Measurements from ENCODE around the gene NOXA1. TPM values are rescaled to one million over a fixed set of nuclear protein-coding genes. Genes with fewer than 3 reads are reported as not detected.
"Not testable (repeated sequence)": the region's sequence is repeated elsewhere in the genome, so short reads cannot be mapped to it uniquely, and the experiment has no call there.

The NOXA1 gene
- total and polyA plus RNA-seq, 4 donors = 1.3 to 3.6 (median 2.4) TPM

GRCh38 chr9:137383784-137384756 lies 39.1 kb upstream of the NOXA1 start:
- WGBS = 95% methylated on average over 39 of the region's 39 CpGs
- Histone ChIP-seq H3K27me3 (ENCODE audit: control insufficient read depth in 4 of 4, insufficient read depth in 4 of 4, low read length in 3 of 4) (no peaks in the 10 kb centered on the region), H3K27ac (ENCODE audit: low read depth in 1 of 2, low read length in 2 of 2) (no peak overlapping the region), H3K4me3 (ENCODE audit: low read depth in 1 of 3, low read length in 3 of 3) (no peak overlapping the region), H3K9ac (ENCODE audit: low read depth in 1 of 2, low read length in 2 of 2) (no peak overlapping the region), H3K36me3 (ENCODE audit: control insufficient read depth in 4 of 4, insufficient read depth in 3 of 4, low read depth in 1 of 4, low read length in 3 of 4) (no peaks in the 10 kb centered on the region), H3K4me1 (ENCODE audit: control insufficient read depth in 4 of 4, insufficient read depth in 4 of 4, low read length in 3 of 4) (peaks cover 3 to 8% (median 5%) of the 10 kb centered on the region in 4 donors), H3K9me3 (ENCODE audit: control insufficient read depth in 4 of 4, low read length in 3 of 4) (no peaks in the 10 kb centered on the region)
- DNase-seq (ENCODE audit: low spot score) = no peak
- no peak for TF ChIP-seq HNF4G (IDR thresholded peaks at IDR 0.05)
- no peak for TF ChIP-seq NR2F2 (IDR thresholded peaks at IDR 0.05)
- TF ChIP-seq RAD21 (IDR thresholded peaks at IDR 0.05) = no peak
- no peak for TF ChIP-seq FOXA2 (IDR thresholded peaks at IDR 0.05)
- no peak for TF ChIP-seq SP1 (IDR thresholded peaks at IDR 0.05)
- no peak for TF ChIP-seq REST (IDR thresholded peaks at IDR 0.05)
- TF ChIP-seq TAF1 (conservative IDR thresholded peaks at IDR 0.05) = no peak
- no peak for TF ChIP-seq HNF4A (conservative IDR thresholded peaks at IDR 0.05)
- TF ChIP-seq FOXA1 (IDR thresholded peaks at IDR 0.05) = no peak
- no peak for TF ChIP-seq JUND (IDR thresholded peaks at IDR 0.05)

GRCh38 chr9:137385061-137385655 lies 38.0 kb upstream of the NOXA1 start:
- H3K4me3 ChIP-seq (ENCODE audit: low read depth in 1 of 3, low read length in 3 of 3) = no peak overlapping the region
- no peaks in the 10 kb centered on the region for H3K27me3 ChIP-seq (ENCODE audit: control insufficient read depth in 4 of 4, insufficient read depth in 4 of 4, low read length in 3 of 4)
- no peak for DNase-seq (ENCODE audit: low spot score)
- H3K36me3 ChIP-seq (ENCODE audit: control insufficient read depth in 4 of 4, insufficient read depth in 3 of 4, low read depth in 1 of 4, low read length in 3 of 4) = no peaks in the 10 kb centered on the region
- TF ChIP-seq YY1 (IDR thresholded peaks at IDR 0.05) = no peak
- TF ChIP-seq RAD21 (IDR thresholded peaks at IDR 0.05) = no peak
- no peak for TF ChIP-seq ZBTB33 (IDR thresholded peaks at IDR 0.05)
- no peak for TF ChIP-seq RXRA (IDR thresholded peaks at IDR 0.05)
- TF ChIP-seq HNF4A (conservative IDR thresholded peaks at IDR 0.05) = no peak
- no peak for TF ChIP-seq NR2F2 (IDR thresholded peaks at IDR 0.05)
- no peak for TF ChIP-seq CTCF (IDR thresholded peaks at IDR 0.05; ENCODE audit: low read depth, low read length, missing input control)
- no peak for TF ChIP-seq HNF4G (IDR thresholded peaks at IDR 0.05)
- H3K9ac ChIP-seq (ENCODE audit: low read depth in 1 of 2, low read length in 2 of 2) = no peak overlapping the region
- peaks cover 3 to 8% (median 5%) of the 10 kb centered on the region in 4 donors for H3K4me1 ChIP-seq (ENCODE audit: control insufficient read depth in 4 of 4, insufficient read depth in 4 of 4, low read length in 3 of 4)
- H3K9me3 ChIP-seq (ENCODE audit: control insufficient read depth in 4 of 4, low read length in 3 of 4) = no peaks in the 10 kb centered on the region
- H3K27ac ChIP-seq (ENCODE audit: low read depth in 1 of 2, low read length in 2 of 2) = no peak overlapping the region
- WGBS = 94% methylated on average over 26 of the region's 26 CpGs

- not testable (repeated sequence) for H3K36me3 ChIP-seq (ENCODE audit: control insufficient read depth in 4 of 4, insufficient read depth in 3 of 4, low read depth in 1 of 4, low read length in 3 of 4); H3K27ac ChIP-seq (ENCODE audit: low read depth in 1 of 2, low read length in 2 of 2); DNase-seq (ENCODE audit: low spot score); H3K9me3 ChIP-seq (ENCODE audit: control insufficient read depth in 4 of 4, low read length in 3 of 4); H3K27me3 ChIP-seq (ENCODE audit: control insufficient read depth in 4 of 4, insufficient read depth in 4 of 4, low read length in 3 of 4); H3K4me1 ChIP-seq (ENCODE audit: control insufficient read depth in 4 of 4, insufficient read depth in 4 of 4, low read length in 3 of 4); H3K9ac ChIP-seq (ENCODE audit: low read depth in 1 of 2, low read length in 2 of 2); H3K4me3 ChIP-seq (ENCODE audit: low read depth in 1 of 3, low read length in 3 of 3)
- 80% methylated on average over 12 of the region's 12 CpGs for WGBS
Measured at GRCh38 chr9:137386507-137387113, 36.6 kb upstream of the NOXA1 start.

All from liver (tissue), 9 donors.